Esophagus squamous epithelium (tissue), 4 donors: ENCODE data around the gene RPL18.

Source experiments
- POLR2A ChIP-seq, 4 donors: fragments of 450-650 bp; IDR thresholded peaks; one replicate each; pipeline ENCODE4 v1.6.1; 2017; ENCODE audit warnings: antibody characterized with exemption in 4 of 4, mild to moderate bottlenecking in 4 of 4, moderate library complexity in 3 of 4
- TF ChIP-seq, protein P1 (sequence below), 6 experiments: fragments of 450-650 bp in 4 of 6; fragments of 200-600 bp in 2 of 6; sonication (generic) in 2 of 6; IDR thresholded peaks; one replicate each; pipeline ENCODE4 v1.5.1; 2016 to 2019; ENCODE audit warnings: antibody characterized with exemption in 6 of 6, mild to moderate bottlenecking in 4 of 6, moderate library complexity in 4 of 6

DNA sequence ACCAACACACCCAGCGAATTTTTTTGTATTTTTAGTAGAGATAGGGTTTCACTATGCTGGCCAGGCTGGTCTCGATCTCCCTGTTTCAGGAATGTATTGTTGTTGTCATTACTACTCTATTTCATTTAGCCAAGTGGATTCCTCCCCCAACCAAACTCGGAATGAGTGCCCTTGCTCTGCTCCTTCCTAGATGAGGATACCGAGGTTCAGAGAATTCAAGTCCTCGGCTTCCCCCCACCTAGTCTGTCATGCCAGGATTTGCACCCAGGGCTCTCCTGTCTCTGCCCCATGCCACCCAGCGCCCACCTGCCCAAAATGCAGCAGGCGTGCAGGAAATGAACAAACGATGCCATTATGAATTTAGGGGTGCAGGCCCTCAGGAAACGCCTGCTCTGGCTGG is 16.0 kb downstream of the RPL18 start:
- TF ChIP-seq, protein P1, sequence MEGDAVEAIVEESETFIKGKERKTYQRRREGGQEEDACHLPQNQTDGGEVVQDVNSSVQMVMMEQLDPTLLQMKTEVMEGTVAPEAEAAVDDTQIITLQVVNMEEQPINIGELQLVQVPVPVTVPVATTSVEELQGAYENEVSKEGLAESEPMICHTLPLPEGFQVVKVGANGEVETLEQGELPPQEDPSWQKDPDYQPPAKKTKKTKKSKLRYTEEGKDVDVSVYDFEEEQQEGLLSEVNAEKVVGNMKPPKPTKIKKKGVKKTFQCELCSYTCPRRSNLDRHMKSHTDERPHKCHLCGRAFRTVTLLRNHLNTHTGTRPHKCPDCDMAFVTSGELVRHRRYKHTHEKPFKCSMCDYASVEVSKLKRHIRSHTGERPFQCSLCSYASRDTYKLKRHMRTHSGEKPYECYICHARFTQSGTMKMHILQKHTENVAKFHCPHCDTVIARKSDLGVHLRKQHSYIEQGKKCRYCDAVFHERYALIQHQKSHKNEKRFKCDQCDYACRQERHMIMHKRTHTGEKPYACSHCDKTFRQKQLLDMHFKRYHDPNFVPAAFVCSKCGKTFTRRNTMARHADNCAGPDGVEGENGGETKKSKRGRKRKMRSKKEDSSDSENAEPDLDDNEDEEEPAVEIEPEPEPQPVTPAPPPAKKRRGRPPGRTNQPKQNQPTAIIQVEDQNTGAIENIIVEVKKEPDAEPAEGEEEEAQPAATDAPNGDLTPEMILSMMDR (IDR thresholded peaks at IDR 0.05): no peak
- TF ChIP-seq POLR2A (IDR thresholded peaks at IDR 0.05): no peak
